ENCODE results near the gene MRPL36. TPM values are rescaled to one million over a fixed set of nuclear protein-coding genes. Genes with fewer than 3 reads are reported as not detected.
"Not testable (repeated sequence)": the region's sequence is repeated elsewhere in the genome, so short reads cannot be mapped to it uniquely, and the experiment has no call there.

MRPL36 gene
- total RNA-seq, 2 donors from 2014 or later: 47.9 to 66.3 TPM

DNA sequence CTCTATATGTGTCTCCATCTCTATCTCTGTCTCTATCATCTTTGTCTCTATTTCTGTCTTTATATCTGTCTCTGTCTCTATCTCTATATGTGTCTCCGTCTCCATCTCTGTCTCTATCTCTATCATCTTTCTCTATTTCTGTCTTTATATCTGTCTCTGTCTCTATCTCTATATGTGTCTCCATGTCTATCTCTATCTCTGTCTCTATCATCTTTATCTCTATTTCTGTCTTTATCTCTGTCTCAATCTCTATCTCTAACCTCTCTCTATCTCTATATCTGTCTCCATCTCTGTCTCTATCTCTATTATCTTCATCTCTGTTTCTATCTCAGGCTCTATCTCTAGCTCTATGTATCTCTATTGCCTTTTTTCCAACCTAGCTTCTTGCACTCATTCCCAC is 46.1 kb upstream of the MRPL36 start:
- intact Hi-C loops (cut with DNase I): no loop called here
- TF ChIP-seq POLR2AphosphoS5 (IDR thresholded peaks at IDR 0.05) (no peak), POLR2A (IDR thresholded peaks at IDR 0.05) (no peak)
- TF ChIP-seq, protein P1, sequence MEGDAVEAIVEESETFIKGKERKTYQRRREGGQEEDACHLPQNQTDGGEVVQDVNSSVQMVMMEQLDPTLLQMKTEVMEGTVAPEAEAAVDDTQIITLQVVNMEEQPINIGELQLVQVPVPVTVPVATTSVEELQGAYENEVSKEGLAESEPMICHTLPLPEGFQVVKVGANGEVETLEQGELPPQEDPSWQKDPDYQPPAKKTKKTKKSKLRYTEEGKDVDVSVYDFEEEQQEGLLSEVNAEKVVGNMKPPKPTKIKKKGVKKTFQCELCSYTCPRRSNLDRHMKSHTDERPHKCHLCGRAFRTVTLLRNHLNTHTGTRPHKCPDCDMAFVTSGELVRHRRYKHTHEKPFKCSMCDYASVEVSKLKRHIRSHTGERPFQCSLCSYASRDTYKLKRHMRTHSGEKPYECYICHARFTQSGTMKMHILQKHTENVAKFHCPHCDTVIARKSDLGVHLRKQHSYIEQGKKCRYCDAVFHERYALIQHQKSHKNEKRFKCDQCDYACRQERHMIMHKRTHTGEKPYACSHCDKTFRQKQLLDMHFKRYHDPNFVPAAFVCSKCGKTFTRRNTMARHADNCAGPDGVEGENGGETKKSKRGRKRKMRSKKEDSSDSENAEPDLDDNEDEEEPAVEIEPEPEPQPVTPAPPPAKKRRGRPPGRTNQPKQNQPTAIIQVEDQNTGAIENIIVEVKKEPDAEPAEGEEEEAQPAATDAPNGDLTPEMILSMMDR (IDR thresholded peaks at IDR 0.05): no peak
- Histone ChIP-seq H3K27me3 (replicated peaks; ENCODE audit: insufficient read depth) (peaks cover 5% of the 10 kb centered on the region), H3K36me3 (no peaks in the 10 kb centered on the region), H3K4me1 (replicated peaks) (no peaks in the 10 kb centered on the region), H3K4me3 (no peak overlapping the region), H3K9me3 (no peaks in the 10 kb centered on the region), H3K27ac (no peak overlapping the region)
- WGBS: 64% methylated on average over 1 of the region's 1 CpG
- no peak for DNase-seq (ENCODE audit: low spot score)

DNA sequence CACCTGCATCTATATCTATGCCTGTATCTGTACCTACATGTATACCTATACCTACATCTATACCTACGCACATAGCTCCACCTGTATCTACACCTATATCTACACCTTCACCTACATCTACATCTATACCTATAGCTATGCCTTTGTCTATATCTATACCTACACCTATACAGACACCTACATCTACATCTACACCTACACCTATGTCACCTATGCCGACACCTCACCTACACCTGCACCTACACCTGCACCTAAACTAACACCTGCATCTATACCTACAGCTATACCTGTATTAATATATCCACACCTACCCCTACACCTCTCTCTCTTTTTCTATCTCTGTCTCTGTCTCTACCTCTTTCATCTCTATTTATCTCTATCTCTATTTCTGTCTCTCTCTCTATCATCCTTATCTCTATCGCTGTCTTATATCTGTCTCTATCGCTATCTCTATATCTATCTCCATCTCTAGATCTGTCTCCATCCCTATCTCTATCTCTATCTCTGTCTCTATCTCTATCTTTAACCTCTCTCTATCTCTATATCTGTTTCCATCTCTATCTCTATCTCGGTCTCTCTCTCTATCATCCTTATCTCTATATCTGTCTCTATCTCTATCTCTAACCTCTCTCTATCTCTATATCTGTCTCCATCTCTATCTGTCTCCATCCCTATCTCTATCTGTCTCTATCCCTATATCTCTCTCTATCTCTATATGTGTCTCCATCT is 45.2 kb upstream of the MRPL36 start:
- no peak overlapping the region for H3K27ac ChIP-seq
- intact Hi-C loops (cut with DNase I): no loop called here
- no peak overlapping the region for H3K4me3 ChIP-seq
- no peaks in the 10 kb centered on the region for H3K4me1 ChIP-seq (replicated peaks)
- 97% methylated on average over 5 of the region's 5 CpGs for WGBS
- H3K9me3 ChIP-seq: no peaks in the 10 kb centered on the region
- no peaks in the 10 kb centered on the region for H3K36me3 ChIP-seq
- H3K27me3 ChIP-seq (replicated peaks; ENCODE audit: insufficient read depth): peaks cover 3% of the 10 kb centered on the region
- DNase-seq (ENCODE audit: low spot score): no peak
- no peak for TF ChIP-seq POLR2A (IDR thresholded peaks at IDR 0.05)
- TF ChIP-seq POLR2AphosphoS5 (IDR thresholded peaks at IDR 0.05): no peak

DNA sequence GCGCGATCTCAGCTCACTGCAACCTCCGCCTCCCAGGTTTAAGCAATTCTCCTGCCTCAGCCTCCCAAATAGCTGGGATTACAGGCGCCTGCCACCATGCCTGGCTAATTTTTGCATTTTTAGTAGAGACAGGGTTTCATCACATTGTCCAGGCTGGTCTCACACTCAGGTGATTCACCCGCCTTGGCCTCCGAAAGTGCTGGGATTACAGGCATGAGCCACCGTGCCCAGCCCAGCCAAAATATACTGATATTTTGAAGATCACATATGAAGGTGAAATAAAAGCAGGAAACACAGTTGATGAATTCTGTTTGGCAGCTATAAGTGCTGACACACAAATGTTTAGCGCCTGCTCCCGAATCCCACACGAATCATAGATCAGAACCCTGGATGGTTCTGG is 44.1 kb upstream of the MRPL36 start:
- DNase-seq (ENCODE audit: low spot score); H3K9me3 ChIP-seq; H3K4me3 ChIP-seq; H3K27ac ChIP-seq; H3K27me3 ChIP-seq (replicated peaks; ENCODE audit: insufficient read depth); intact Hi-C loops (cut with DNase I); H3K4me1 ChIP-seq (replicated peaks); H3K36me3 ChIP-seq: not testable (repeated sequence)
- 93% methylated on average over 10 of the region's 10 CpGs for WGBS

DNA sequence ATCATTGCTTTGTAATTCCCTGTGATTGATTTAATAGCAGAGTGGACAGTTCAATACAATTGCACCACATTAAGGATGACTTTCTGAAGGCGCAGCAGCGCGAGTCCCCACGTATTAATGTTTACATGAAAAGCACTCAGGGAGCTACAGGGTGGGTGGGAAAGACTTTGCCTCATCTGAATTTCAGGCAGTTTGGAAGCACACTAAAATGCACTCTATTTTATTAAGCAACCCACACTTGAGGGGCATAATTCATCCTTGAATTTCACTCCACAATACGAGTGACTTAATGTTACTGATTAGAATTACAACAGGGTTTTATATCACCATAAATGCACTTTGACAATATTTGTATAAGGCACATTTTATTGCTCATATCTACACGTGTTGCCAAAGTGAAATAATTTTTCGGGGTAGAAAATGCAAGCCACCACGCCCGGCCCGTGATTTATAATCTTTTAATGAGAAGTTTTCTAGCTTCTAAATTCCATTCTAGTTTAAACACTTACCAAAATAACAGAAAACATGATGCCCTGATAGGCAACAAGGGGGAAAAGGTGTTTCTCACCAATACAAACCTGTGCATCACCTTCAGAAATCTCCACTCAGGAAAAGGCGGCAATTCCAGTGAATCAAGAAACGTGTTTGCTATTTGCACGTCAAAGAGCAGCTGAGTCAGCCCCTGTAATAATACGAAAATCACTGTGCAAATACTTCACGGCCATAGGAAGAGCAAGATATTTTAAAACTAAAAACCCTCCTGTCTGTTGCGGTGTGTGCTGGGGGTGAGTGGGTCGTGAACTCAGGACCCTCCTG is 42.6 kb upstream of the MRPL36 start:
- WGBS: 40% methylated on average over 17 of the region's 17 CpGs
- intact Hi-C loops (cut with DNase I): no loop called here
- no peaks in the 10 kb centered on the region for H3K4me1 ChIP-seq (replicated peaks)
- DNase-seq (ENCODE audit: low spot score): no peak
- TF ChIP-seq POLR2AphosphoS5 (IDR thresholded peaks at IDR 0.05) (no peak), POLR2A (IDR thresholded peaks at IDR 0.05) (no peak)
- TF ChIP-seq, protein P1 (IDR thresholded peaks at IDR 0.05): no peak
- H3K27me3 ChIP-seq (replicated peaks; ENCODE audit: insufficient read depth): no peaks in the 10 kb centered on the region
- H3K36me3 ChIP-seq: no peaks in the 10 kb centered on the region
- no peak overlapping the region for H3K27ac ChIP-seq
- no peak overlapping the region for H3K4me3 ChIP-seq
- H3K9me3 ChIP-seq: no peaks in the 10 kb centered on the region

DNA sequence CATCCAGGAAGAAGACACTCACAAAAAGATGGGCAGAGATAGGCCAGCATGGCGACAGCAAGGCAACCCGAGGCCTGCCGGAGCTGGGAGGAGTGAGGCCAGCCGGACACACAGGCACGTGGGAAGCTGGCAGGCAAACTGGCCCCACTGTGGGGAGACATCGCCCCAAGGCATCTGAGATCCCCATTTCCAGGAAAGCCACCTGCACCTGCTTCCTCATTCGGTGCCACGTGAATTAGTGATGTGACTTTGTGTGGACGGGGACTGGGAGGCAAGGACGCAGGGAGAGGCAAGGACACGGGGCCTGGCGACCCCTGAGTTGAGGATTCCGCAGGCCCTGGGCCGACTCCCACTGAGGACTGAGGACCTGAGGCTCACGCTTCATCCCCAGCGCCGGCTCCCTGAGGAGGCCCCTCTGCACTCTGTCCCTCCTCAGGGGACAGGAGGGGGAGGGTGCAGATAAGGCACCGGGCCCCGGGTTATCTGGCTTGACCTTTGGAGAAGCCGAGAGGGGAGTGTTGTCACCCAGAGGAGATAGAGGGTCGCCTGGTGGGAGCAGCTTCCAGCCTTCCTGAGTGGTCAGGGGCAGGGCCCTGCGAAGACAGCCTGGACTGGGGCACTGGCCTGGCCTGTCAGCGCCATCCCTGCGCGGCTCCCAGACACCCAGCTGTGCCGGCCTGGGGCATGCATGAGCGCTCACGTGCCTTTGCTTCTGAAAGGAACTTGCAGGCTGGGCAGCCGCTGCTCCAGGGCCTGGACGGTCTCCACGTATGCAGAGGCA is 41.3 kb upstream of the MRPL36 start:
- DNase-seq (ENCODE audit: low spot score): no peak
- Histone ChIP-seq H3K36me3 (no peaks in the 10 kb centered on the region), H3K27me3 (replicated peaks; ENCODE audit: insufficient read depth) (no peaks in the 10 kb centered on the region), H3K27ac (no peak overlapping the region), H3K4me3 (no peak overlapping the region), H3K4me1 (replicated peaks) (no peaks in the 10 kb centered on the region), H3K9me3 (no peaks in the 10 kb centered on the region)
- intact Hi-C loops (cut with DNase I): no loop called here
- WGBS: 69% methylated on average over 31 of the region's 31 CpGs
- TF ChIP-seq POLR2AphosphoS5 (IDR thresholded peaks at IDR 0.05) (no peak), POLR2A (IDR thresholded peaks at IDR 0.05) (no peak)
- TF ChIP-seq, protein P1 (IDR thresholded peaks at IDR 0.05): no peak
